Measurements from ENCODE around the gene ASF1B.
A peak's percentile ranks its signal among the peaks of the same experiment; 100 is the strongest.

Gene ASF1B

GRCh38 chr19:14107581-14108461 is 28.6 kb downstream of the ASF1B start:
- DNase-seq (ENCODE audit: low read depth), result no peak

GRCh38 chr19:14106840-14107239 is 29.5 kb downstream of the ASF1B start:
- DNase-seq (ENCODE audit: low read depth), result no peak

GRCh38 chr19:14105680-14106079 is 30.7 kb downstream of the ASF1B start:
- DNase-seq (ENCODE audit: low read depth), result no peak

GRCh38 chr19:14103310-14103709 is 33.1 kb downstream of the ASF1B start:
- no peak for DNase-seq (ENCODE audit: low read depth)

GRCh38 chr19:14102756-14103155 is 33.6 kb downstream of the ASF1B start:
- no peak for DNase-seq (ENCODE audit: low read depth)

GRCh38 chr19:14102102-14102696 is 34.2 kb downstream of the ASF1B start:
- DNase-seq (ENCODE audit: low read depth), result no peak

- DNase-seq (ENCODE audit: low read depth), result no peak
These were observed 35.3 kb downstream of the ASF1B start for GRCh38 chr19:14101003-14101545.

GRCh38 chr19:14097532-14098151 is 38.7 kb downstream of the ASF1B start:
- no peak for DNase-seq (ENCODE audit: low read depth)

GRCh38 chr19:14096272-14096992 is 40.0 kb downstream of the ASF1B start:
- DNase-seq (ENCODE audit: low read depth), result no peak

GRCh38 chr19:14094854-14095253 is 41.5 kb downstream of the ASF1B start:
- DNase-seq (ENCODE audit: low read depth), result no peak

GRCh38 chr19:14093117-14093823 is 43.1 kb downstream of the ASF1B start:
- no peak for DNase-seq (ENCODE audit: low read depth)

GRCh38 chr19:14091813-14092462 is 44.5 kb downstream of the ASF1B start:
- no peak for DNase-seq (ENCODE audit: low read depth)

GRCh38 chr19:14091081-14091812 is 45.1 kb downstream of the ASF1B start:
- no peak for DNase-seq (ENCODE audit: low read depth)

GRCh38 chr19:14090509-14091080 is 45.8 kb downstream of the ASF1B start, which contains the start of gene SAMD1:
SAMD1 (minus strand) TSS chr19:14090751.
- peak; percentile 83 for DNase-seq (ENCODE audit: low read depth)

- DNase-seq (ENCODE audit: low read depth), result no peak
These were observed 46.5 kb downstream of the ASF1B start for GRCh38 chr19:14089662-14090508.

- no peak for DNase-seq (ENCODE audit: low read depth)
These were observed 47.1 kb downstream of the ASF1B start for GRCh38 chr19:14089412-14089661.

GRCh38 chr19:14088634-14089411 is 47.6 kb downstream of the ASF1B start:
- DNase-seq (ENCODE audit: low read depth), result no peak

GRCh38 chr19:14086098-14086497 is 50.3 kb downstream of the ASF1B start:
- no peak for DNase-seq (ENCODE audit: low read depth)
